NCI-H1092 treated with DMSO at 0.1 percent for 48 hours (cell line): ENCODE measurements around the gene SIX3.

Experiments
- DNase-seq: peaks from one replicate; lab custom pipeline; 2025; lab: John Stamatoyannopoulos, UW

Gene SIX3

DNA sequence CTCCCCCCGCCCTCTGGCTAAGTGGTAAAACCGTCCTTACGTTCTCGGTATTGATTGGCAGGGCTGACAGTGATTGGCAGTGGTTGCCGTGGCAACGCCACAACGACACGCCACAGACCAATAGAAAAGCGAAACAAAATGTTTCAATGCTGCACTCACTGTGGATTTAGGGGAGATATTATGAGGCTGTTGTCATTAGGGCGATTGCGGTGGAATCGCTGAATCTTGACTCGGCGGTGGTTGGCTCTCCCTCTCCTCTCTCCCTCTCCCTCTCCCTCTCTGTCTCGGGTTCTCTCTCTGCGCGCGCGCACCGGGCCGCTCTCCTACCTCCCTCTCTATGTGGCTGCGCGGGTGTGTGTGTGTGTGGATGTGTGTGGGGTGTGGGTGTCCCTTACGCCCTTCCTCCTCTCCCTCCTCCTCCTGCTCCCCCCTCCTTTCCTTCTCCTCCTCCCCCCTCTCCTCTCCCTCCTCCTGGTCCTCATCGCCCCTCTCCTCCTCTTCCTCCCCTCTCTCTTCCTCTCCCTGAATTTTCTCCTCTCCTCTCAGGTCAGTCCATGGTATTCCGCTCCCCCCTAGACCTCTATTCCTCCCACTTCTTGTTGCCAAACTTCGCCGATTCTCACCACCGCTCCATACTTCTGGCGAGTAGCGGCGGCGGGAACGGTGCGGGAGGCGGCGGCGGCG is at the start of gene SIX3:
TSS of gene SIX3 (plus strand) at position 152 of the 684 bp plus-strand sequence. CDS start at position 555, 403 bp downstream.
- peak; percentile 67 for DNase-seq

- no peak for DNase-seq
Observed at GRCh38 chr2:44894058-44894457, 47.4 kb upstream of the SIX3 start.

DNA sequence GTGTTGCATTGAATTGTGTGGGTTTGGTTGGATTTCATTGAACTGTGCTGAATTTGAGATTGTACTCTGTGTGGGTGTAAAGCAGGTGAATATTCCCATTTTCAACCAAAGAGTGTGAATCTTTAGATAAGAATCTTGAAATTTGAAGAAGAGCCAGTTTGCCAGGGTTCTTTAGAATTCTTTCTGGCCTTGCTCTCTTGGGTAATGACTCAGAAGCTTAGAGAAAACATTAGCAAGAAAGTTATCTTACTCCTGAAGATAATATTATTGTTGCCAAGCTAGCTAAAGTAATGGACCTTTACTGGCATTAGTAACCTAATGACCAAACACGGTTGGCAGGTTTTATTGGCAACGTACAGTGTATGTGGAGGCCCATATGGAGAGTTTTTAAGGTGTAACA is 46.4 kb upstream of the SIX3 start:
- DNase-seq: no peak

- peak; percentile 9 for DNase-seq
Observed at GRCh38 chr2:44897406-44897805, 44.1 kb upstream of the SIX3 start.

GRCh38 chr2:44902217-44903137 is 39.0 kb upstream of the SIX3 start:
- DNase-seq: peak; percentile 73

- no peak for DNase-seq
Observed at GRCh38 chr2:44904578-44904977, 36.9 kb upstream of the SIX3 start.

DNA sequence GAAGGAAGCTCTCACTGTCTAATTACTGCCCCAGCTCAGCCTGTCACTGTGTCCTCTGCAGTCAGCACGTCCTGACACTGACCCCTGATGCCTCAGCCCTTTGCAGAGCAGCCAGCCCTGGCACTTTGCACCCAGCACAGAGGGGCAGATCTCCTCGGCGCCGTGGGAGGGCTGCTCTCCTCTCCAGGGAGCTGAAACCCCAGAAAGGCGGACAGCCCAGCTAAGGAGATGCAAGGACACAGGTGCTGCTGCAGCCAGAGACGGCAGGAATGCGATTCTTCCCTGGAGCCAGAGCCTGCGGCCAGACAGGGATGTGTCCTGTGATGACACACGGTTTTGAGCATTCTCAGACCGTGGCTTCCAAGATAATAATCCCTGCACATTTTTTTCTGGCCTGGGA is 34.5 kb upstream of the SIX3 start:
- no peak for DNase-seq

GRCh38 chr2:44909831-44910230 is 31.7 kb upstream of the SIX3 start:
- no peak for DNase-seq

- DNase-seq: no peak
Observed at GRCh38 chr2:44912660-44913059, 28.8 kb upstream of the SIX3 start.

DNA sequence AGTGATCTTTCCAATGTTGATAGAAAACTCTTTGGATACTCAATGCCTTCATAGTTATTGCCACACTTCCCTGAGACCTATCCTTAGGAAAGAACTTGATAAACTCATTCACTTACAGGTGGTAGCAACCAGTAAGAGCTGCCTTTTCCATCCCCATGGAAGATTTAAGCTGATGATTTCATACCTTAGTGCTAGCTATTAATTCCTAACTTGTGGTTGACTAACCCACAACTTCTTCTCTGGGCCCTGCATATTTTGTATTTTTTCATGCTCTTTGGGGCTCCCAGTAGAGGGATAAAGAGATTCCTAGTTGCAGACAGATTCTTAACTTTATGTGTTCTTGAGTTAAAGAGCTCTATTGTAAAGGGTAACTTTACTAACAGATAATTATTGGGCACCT is 25.2 kb upstream of the SIX3 start:
- no peak for DNase-seq

- no peak for DNase-seq
Observed at GRCh38 chr2:44918095-44918775, 23.3 kb upstream of the SIX3 start.

DNA sequence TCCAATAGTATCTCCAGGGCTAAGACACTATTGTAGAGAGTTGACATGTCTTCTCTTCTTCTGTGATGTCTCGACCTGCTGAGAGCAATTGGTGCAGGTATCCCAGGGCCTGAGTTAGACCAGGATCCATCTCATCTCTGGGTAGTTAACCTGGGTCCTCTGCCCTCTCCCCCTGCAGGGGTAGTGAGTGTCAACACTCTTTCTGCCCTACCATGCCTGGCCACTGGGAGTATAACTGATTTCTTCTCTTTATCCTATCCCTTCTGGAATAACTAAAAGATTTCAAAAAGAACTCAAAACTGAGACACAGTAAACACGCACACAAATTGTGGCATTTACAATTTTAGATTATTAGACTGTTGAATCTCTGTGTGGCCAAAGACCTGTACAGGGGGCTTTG is 20.8 kb upstream of the SIX3 start:
- DNase-seq: no peak

GRCh38 chr2:44922776-44923175 is 18.7 kb upstream of the SIX3 start:
- no peak for DNase-seq

GRCh38 chr2:44925561-44926136 is 15.9 kb upstream of the SIX3 start:
- no peak for DNase-seq

- no peak for DNase-seq
Observed at GRCh38 chr2:44926957-44927356, 14.5 kb upstream of the SIX3 start.

GRCh38 chr2:44927985-44928482 is 13.5 kb upstream of the SIX3 start:
- no peak for DNase-seq

- no peak for DNase-seq
Observed at GRCh38 chr2:44928483-44929158, 12.9 kb upstream of the SIX3 start.

DNA sequence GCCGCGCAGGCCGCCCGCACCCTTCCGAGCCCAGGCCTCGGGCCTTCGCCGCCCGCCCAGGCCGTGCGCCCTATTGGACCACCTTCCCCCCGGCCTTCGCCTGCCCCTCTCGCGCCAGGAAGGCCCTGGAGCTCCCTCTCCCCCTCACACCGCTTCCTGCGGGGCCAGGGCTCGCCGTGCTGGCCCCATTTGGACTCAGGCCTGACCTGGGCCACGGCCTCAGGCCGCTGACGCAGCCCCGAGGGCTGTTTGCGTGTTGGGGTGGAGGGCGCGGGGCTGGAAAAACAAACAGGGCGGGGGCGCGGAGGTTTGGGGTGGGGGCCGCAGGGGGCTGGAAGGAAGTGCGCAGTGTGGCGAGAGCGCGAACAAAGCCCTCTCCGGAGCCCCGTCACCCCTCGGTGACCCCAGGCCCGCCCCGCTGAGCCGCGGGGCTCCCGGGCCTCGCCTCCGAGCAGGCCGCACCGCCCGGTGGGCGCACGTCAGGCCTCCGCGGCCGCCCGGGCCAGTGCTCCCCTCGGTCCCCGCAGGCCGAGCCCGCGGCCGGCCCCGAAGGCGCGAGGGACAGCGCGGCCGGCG is 12.3 kb upstream of the SIX3 start:
- DNase-seq: no peak

DNA sequence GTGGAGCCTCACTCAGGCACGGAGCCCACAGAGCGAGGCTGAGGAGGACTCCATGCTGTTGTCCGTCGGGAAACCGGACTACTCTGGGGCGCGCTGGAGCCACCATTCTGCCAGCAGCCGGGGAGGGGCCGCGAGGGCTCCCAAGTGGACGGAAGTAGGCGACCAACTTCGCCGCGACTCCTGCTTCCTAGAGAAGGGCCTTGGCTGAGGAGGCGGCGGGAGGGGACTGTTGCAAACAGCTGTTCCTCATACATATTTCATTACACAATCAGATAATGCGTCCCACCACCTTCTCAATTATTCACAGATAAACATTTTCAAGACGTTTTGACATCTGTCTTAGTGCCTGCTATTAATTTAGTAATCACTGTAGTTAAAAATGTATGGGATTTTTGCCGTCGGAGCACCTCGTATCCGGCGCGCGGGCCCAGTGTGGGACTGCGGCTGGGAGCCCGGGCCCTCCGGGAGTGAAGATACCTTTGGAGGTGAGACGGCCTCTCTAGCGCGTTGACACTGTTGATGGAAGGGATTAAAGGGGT is 11.7 kb upstream of the SIX3 start:
- no peak for DNase-seq

DNA sequence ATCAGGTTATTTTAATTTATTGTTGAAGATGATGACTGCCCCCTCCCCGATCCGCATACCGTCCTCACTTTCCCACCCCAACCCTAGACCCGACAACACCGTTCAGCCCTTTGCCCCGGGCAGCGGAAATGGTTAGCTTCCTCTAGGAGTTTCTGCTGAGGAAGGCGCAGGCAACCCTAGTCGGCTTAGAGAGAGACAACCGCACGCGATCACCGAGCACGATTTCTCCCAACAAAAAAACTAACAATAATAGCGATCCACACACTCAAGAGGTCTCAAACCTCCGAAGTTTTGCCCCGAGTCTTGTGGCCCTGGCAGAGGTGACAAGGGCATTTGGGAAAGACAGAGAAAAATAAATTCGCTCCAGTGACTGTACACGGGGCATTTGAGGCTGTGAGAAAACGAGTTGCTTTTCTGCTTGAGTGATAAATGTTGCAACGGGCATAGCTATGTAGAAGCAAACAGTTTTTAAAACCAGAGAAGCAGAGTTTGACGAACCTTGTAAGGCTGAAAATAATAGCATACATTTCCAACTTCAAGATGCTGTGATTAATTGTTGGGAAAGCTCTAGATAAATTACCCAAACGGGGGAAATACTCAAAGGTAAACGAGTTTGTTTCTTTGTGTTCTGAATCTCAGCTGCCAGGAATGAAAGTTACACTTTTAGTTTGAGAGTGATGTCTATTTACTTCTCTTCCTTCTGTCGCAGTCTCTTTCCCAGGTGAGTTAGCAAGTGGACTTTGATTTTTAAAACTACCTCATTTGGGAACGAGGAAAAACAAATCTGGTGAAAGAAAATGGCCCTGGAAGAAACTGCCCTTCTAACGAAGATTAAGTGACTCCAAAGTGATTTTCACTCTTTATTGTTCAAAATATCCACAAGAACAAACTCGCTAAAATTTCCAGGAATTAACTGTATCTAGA is 11.0 kb upstream of the SIX3 start:
- DNase-seq: no peak
